GM18909 (cell line): Measurements from ENCODE around the gene SNX8.
A peak's percentile ranks its signal among the peaks of the same experiment; 100 is the strongest.

ENCODE experiments used
- ATAC-seq: cut with Tn5 transposase; IDR thresholded peaks from one replicate; pipeline ENCODE4 v1.9.1; 2021; ENCODE audit warnings: mild to moderate bottlenecking; ENCODE audit not compliant: unreplicated experiment, poor library complexity

The SNX8 gene

GRCh38 chr7:2210551-2211258 lies 103.5 kb downstream of the SNX8 start:
- no peak for ATAC-seq

- peak; percentile 9 for ATAC-seq
Observed at GRCh38 chr7:2209961-2210323, 104.3 kb downstream of the SNX8 start.

- ATAC-seq = peak; percentile 43
Observed at GRCh38 chr7:2209146-2209960, 104.9 kb downstream of the SNX8 start.

GRCh38 chr7:2208712-2209111 lies 105.5 kb downstream of the SNX8 start:
- no peak for ATAC-seq

- ATAC-seq = no peak
Observed at GRCh38 chr7:2205036-2205780, 109.0 kb downstream of the SNX8 start.

GRCh38 chr7:2204446-2204845 lies 109.8 kb downstream of the SNX8 start:
- ATAC-seq = no peak

GRCh38 chr7:2203766-2204300 lies 110.4 kb downstream of the SNX8 start:
- ATAC-seq = no peak

- ATAC-seq = no peak
Observed at GRCh38 chr7:2202901-2203765, 111.1 kb downstream of the SNX8 start.

GRCh38 chr7:2202361-2202761 lies 111.9 kb downstream of the SNX8 start:
- ATAC-seq = no peak
